ENCODE measurements around the gene NIFK.

The NIFK gene

DNA sequence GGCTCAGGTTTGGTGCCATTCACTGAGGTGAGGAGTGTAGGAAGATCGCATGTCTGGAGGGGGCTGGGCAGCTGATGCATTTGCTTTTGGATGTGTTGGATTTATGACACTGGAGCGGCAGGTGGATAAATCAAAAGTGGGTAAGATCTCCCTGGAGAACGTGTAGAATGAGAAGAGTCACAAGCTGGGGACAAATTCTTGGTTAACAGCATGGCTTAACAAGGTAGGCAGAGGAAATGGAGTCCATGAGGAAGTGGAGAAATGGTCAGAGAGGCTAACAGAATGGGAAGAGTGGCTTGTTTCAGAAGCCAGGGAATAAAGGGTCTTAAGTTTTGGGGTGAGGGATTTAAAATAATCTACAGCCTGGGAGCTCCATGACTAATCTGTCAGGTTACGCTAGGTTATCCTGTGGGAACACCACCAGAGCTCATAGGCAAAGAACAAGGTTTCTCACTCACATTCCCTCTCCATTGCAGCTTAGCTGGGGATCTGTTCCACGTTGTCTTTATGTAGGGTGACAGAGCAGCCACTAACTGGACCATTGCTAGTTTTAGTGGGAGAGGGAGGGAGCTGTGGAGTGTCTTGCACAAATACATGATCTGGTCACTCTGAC, 31.6 kb upstream of the NIFK start:
- H3K36me3 ChIP-seq (ENCODE audit: low read depth), result peaks cover 48% of the 10 kb centered on the region
- H3K4me1 ChIP-seq (ENCODE audit: insufficient read depth, poor library complexity, severe bottlenecking), result no peaks in the 10 kb centered on the region
- TF ChIP-seq, protein P1, sequence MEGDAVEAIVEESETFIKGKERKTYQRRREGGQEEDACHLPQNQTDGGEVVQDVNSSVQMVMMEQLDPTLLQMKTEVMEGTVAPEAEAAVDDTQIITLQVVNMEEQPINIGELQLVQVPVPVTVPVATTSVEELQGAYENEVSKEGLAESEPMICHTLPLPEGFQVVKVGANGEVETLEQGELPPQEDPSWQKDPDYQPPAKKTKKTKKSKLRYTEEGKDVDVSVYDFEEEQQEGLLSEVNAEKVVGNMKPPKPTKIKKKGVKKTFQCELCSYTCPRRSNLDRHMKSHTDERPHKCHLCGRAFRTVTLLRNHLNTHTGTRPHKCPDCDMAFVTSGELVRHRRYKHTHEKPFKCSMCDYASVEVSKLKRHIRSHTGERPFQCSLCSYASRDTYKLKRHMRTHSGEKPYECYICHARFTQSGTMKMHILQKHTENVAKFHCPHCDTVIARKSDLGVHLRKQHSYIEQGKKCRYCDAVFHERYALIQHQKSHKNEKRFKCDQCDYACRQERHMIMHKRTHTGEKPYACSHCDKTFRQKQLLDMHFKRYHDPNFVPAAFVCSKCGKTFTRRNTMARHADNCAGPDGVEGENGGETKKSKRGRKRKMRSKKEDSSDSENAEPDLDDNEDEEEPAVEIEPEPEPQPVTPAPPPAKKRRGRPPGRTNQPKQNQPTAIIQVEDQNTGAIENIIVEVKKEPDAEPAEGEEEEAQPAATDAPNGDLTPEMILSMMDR (IDR thresholded peaks at IDR 0.05; ENCODE audit: poor library complexity, severe bottlenecking), result no peak
- H3K4me3 ChIP-seq (ENCODE audit: severe bottlenecking), result no peak overlapping the region
- no peak for ATAC-seq (ENCODE audit: low read depth)
- H3K9me3 ChIP-seq (ENCODE audit: severe bottlenecking), result no peaks in the 10 kb centered on the region
- no peak for DNase-seq (ENCODE audit: low spot score)
- no peaks in the 10 kb centered on the region for H3K27me3 ChIP-seq (ENCODE audit: insufficient read depth, poor library complexity, severe bottlenecking)
- no peak overlapping the region for H3K27ac ChIP-seq (ENCODE audit: poor library complexity, severe bottlenecking)

DNA sequence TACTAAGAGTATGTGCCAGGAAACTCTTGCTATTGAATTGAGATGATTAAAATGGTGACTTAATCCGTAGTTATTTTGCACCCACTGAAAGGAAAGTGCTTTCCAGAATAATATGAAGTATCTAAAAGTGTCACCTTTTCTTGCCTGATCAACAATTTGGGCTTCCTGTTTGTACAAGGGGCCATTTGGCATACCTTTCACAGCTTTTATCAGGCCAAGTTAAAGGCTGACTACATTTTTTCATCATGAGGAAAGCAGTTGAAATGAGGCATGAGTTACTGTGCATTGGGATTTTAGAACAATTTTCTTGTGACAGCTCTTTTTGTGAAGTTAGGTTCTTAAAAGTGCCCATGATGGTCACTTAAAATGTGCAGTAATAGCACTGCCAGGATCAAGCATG, 29.9 kb upstream of the NIFK start:
- Histone ChIP-seq H3K4me1 (ENCODE audit: insufficient read depth, poor library complexity, severe bottlenecking) (no peaks in the 10 kb centered on the region), H3K27me3 (ENCODE audit: insufficient read depth, poor library complexity, severe bottlenecking) (no peaks in the 10 kb centered on the region), H3K36me3 (ENCODE audit: low read depth) (peaks cover 64% of the 10 kb centered on the region), H3K4me3 (ENCODE audit: severe bottlenecking) (no peak overlapping the region), H3K9me3 (ENCODE audit: severe bottlenecking) (no peaks in the 10 kb centered on the region), H3K27ac (ENCODE audit: poor library complexity, severe bottlenecking) (no peak overlapping the region)
- DNase-seq (ENCODE audit: low spot score), result no peak
- no peak for ATAC-seq (ENCODE audit: low read depth)
- TF ChIP-seq, protein P1 (IDR thresholded peaks at IDR 0.05; ENCODE audit: poor library complexity, severe bottlenecking), result no peak

DNA sequence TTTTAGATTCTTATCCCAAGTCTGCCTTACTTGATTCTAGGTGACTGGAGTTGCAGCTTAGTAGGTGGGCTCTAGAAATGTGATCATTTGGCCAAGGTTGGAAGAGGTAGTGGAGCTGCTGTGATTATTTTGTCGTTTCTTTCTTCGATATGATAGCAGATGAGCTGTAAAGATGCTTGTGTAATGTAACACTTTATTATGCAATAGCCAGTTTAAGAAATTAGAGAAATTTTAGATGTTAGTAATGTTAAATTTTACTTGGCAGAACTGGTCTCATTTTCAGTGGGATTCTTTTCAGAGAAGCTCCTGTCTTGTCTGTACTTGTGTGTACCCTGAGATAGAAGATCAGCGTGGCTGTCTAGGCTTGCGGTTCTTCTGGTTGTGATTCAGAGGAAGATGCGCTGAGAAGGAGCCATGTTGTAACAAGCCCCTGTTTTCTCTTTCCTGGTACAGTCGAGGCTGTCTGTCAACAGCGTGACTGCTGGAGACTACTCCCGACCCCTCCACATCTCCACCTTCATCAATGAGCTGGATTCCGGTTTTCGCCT, 28.1 kb upstream of the NIFK start:
- Histone ChIP-seq H3K4me1 (ENCODE audit: insufficient read depth, poor library complexity, severe bottlenecking) (no peaks in the 10 kb centered on the region), H3K9me3 (ENCODE audit: severe bottlenecking) (no peaks in the 10 kb centered on the region), H3K36me3 (ENCODE audit: low read depth) (peaks cover 79% of the 10 kb centered on the region), H3K27ac (ENCODE audit: poor library complexity, severe bottlenecking) (no peak overlapping the region), H3K4me3 (ENCODE audit: severe bottlenecking) (no peak overlapping the region), H3K27me3 (ENCODE audit: insufficient read depth, poor library complexity, severe bottlenecking) (no peaks in the 10 kb centered on the region)
- DNase-seq (ENCODE audit: low spot score), result no peak
- ATAC-seq (ENCODE audit: low read depth), result no peak
- TF ChIP-seq, protein P1 (IDR thresholded peaks at IDR 0.05; ENCODE audit: poor library complexity, severe bottlenecking), result no peak

DNA sequence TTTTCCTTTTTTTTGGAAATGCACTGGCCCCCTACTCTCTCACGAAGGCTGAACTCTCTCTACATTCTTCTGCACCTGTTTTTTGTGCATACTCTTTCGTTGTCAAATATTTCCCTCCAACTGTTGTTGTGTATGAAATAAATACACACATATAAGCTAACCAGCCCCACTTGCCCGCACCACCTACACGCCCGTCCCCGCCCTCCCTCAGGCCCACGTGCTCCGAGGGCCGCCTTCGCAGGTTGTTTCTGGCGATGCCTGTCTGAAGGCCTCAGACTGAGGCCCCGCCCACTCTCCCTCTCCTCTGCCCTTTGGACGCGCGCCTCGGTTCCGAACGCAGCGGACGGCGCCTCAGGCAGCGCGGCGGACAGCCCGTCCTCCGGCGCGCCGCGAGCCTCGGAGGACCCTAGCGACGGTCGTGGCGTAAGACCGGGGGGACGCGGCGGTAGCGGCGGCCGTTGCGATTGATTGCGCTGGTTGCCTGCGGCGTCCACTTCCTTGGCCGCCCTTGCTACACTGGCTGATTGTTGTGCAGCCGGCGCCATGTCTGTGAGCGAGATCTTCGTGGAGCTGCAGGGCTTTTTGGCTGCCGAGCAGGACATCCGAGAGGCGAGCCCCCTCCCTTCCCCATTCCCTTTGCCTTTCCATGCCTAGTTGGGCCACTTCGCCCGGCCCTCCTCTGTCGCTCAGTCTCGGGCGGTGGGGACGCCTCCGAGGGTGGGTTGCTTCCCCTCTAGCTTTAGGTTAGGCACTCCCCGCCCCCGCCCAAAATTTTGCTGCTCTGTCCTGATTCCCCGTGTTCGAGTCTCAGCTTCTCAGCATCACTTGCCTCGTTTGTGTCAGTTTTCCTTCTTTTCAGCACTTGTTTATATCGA, 18.8 kb upstream of the NIFK start, which contains the start of gene TSN:
Gene TSN, plus strand, starts transcription at position 415 of the 875 bp plus-strand sequence. Its CDS starts 129 bp downstream, at position 544.
- H3K27ac ChIP-seq (ENCODE audit: poor library complexity, severe bottlenecking), result peak within 1 kb of the TSS; percentile 55
- ATAC-seq (ENCODE audit: low read depth) (peak; percentile 99), DNase-seq (ENCODE audit: low spot score) (peak; percentile 97)
- H3K4me3 ChIP-seq (ENCODE audit: severe bottlenecking), result peak within 1 kb of the TSS; percentile 84
- peaks cover 36% of the 10 kb centered on the region for H3K36me3 ChIP-seq (ENCODE audit: low read depth)
- H3K4me1 ChIP-seq (ENCODE audit: insufficient read depth, poor library complexity, severe bottlenecking), result peaks cover 5% of the 10 kb centered on the region
- no peaks in the 10 kb centered on the region for H3K27me3 ChIP-seq (ENCODE audit: insufficient read depth, poor library complexity, severe bottlenecking)
- TF ChIP-seq, protein P1 (IDR thresholded peaks at IDR 0.05; ENCODE audit: poor library complexity, severe bottlenecking), result no peak
- H3K9me3 ChIP-seq (ENCODE audit: severe bottlenecking), result no peaks in the 10 kb centered on the region
